Sigmoid colon (tissue), 7 donors: ENCODE results near the gene LRRC74A. TPM values are rescaled to one million over a fixed set of nuclear protein-coding genes. Genes with fewer than 3 reads are reported as not detected.

Source experiments
- DNase-seq: peaks from one replicate; pipeline ENCODE4 v3.0.0-alpha.2; 2019
- H3K27ac ChIP-seq, 4 donors: fragments of 200-600 bp; sonication (generic); one replicate each; pipeline ENCODE4 v1.5.1; 2016 to 2019; ENCODE audit warnings: mild to moderate bottlenecking in 1 of 4
- H3K27me3 ChIP-seq, 3 donors: fragments of 200-600 bp; sonication (generic); one replicate each; pipeline ENCODE4 v1.5.1; 2019; ENCODE audit warnings: mild to moderate bottlenecking in 1 of 3
- H3K36me3 ChIP-seq, 4 donors: fragments of 200-600 bp; sonication (generic); one replicate each; pipeline ENCODE4 v1.5.1; 2016 to 2019
- H3K4me1 ChIP-seq, 4 donors: fragments of 200-600 bp; sonication (generic); one replicate each; pipeline ENCODE4 v1.5.1; 2017 to 2019
- H3K4me3 ChIP-seq, 4 donors: fragments of 200-600 bp; sonication (generic); one replicate each; pipeline ENCODE4 v1.5.1; 2017 to 2019; ENCODE audit warnings: mild to moderate bottlenecking in 2 of 4, moderate library complexity in 1 of 4
- H3K9me3 ChIP-seq, 4 donors: fragments of 200-600 bp in 3 of 4; sonication (generic) in 3 of 4; one replicate each; pipeline versions ENCODE4 v1.5.1 to v1.6.1; 2013 to 2019
- CTCF ChIP-seq, 4 experiments: fragments of 450-650 bp in 3 of 4; fragments of 200-600 bp in 1 of 4; IDR thresholded peaks; one replicate each; pipeline ENCODE4 v1.5.1; 2016 to 2019; ENCODE audit warnings: antibody characterized with exemption in 4 of 4, mild to moderate bottlenecking in 3 of 4, moderate library complexity in 2 of 4
- EP300 ChIP-seq, 4 donors: sonication (generic); formaldehyde crosslinking; IDR thresholded peaks; one replicate each; pipeline ENCODE4 v1.6.1; 2017; ENCODE audit warnings: antibody characterized with exemption in 4 of 4
- POLR2A ChIP-seq, 2 donors: fragments of 450-650 bp; IDR thresholded peaks; one replicate each; pipeline ENCODE4 v1.6.1; 2016; ENCODE audit warnings: antibody characterized with exemption in 2 of 2, mild to moderate bottlenecking in 2 of 2, moderate library complexity in 2 of 2
- POLR2AphosphoS5 ChIP-seq, 4 donors: sonication (generic); formaldehyde crosslinking; IDR thresholded peaks; one replicate each; pipeline ENCODE4 v1.6.1; 2017; ENCODE audit warnings: antibody characterized with exemption in 4 of 4
- whole genome bisulfite sequencing, 2 donors: extraction: QIAGEN DNeasy Blood & Tissue Kit; methylation state at CpG; one replicate each; pipeline ENCODE4 v1.1.7; 2013; 5-methylcytosine and 5-hydroxymethylcytosine counted together
- intact Hi-C: fragments of 100-400 bp; cut with DNase I; formaldehyde crosslinking; loops from one replicate; pipeline ENCODE4 v1.15.1; 2023
- polyA plus RNA-seq, 3 donors: library from polyadenylated mRNA; stranded (reverse); fragments of 200-250 nt; gene quantifications; one replicate each; pipeline ENCODE4 v1.2.3, GENCODE V29; 2013
- total RNA-seq, 4 donors: library from RNA; depleted of rRNA; stranded (reverse); fragments of >200 nt; gene quantifications; one replicate each; pipeline ENCODE4 v1.1.0, GENCODE V29; 2016
- donor health status: healthy with polysubstance abuse.
- donor health status: Bipolar disorder and iron deficiency.
- donor health status: healthy.

The LRRC74A gene
- total and polyA plus RNA-seq, 7 donors, result not detected

GRCh38 chr14:76882651-76883050 lies 56.4 kb downstream of the LRRC74A start:
- Histone ChIP-seq H3K27me3 (no peaks in the 10 kb centered on the region), H3K36me3 (no peaks in the 10 kb centered on the region), H3K4me3 (no peak overlapping the region), H3K4me1 (peaks cover 0 to 6% (median 2%) of the 10 kb centered on the region in 4 donors), H3K9me3 (no peaks in the 10 kb centered on the region), H3K27ac (no peak overlapping the region)
- no peak for DNase-seq
- intact Hi-C loops, result no loop called here
- WGBS, 2 donors, result 77 to 79% methylated on average over 5 of the region's 5 CpGs
- TF ChIP-seq POLR2AphosphoS5 (IDR thresholded peaks at IDR 0.05), result no peak
- TF ChIP-seq POLR2A (IDR thresholded peaks at IDR 0.05), result no peak

- Histone ChIP-seq H3K36me3 (no peaks in the 10 kb centered on the region), H3K4me3 (no peak overlapping the region), H3K27ac (no peak overlapping the region), H3K9me3 (no peaks in the 10 kb centered on the region), H3K27me3 (no peaks in the 10 kb centered on the region), H3K4me1 (peaks cover 0 to 6% (median 2%) of the 10 kb centered on the region in 4 donors)
- intact Hi-C loops, result no loop called here
- DNase-seq, result no peak
- 56 to 87% methylated on average over 6 of the region's 6 CpGs for WGBS, 2 donors
- no peak for TF ChIP-seq POLR2AphosphoS5 (IDR thresholded peaks at IDR 0.05)
- TF ChIP-seq POLR2A (IDR thresholded peaks at IDR 0.05), result no peak
- no peak for TF ChIP-seq CTCF (IDR thresholded peaks at IDR 0.05)
- TF ChIP-seq EP300 (IDR thresholded peaks at IDR 0.05), result no peak
Measured at GRCh38 chr14:76883447-76883846, 57.2 kb downstream of the LRRC74A start.

- WGBS, 2 donors, result 89 to 90% methylated on average over 6 of the region's 6 CpGs
- Histone ChIP-seq H3K27me3 (no peaks in the 10 kb centered on the region), H3K36me3 (no peaks in the 10 kb centered on the region), H3K27ac (peak overlapping the region in 2 of 4 donors; percentile 6 to 65), H3K9me3 (no peaks in the 10 kb centered on the region), H3K4me3 (no peak overlapping the region), H3K4me1 (peaks cover 0 to 6% (median 2%) of the 10 kb centered on the region in 4 donors)
- TF ChIP-seq CTCF (IDR thresholded peaks at IDR 0.05) (no peak), EP300 (IDR thresholded peaks at IDR 0.05) (no peak), POLR2A (IDR thresholded peaks at IDR 0.05) (no peak), POLR2AphosphoS5 (IDR thresholded peaks at IDR 0.05) (no peak)
- intact Hi-C loops, result no loop called here
- no peak for DNase-seq
Measured at GRCh38 chr14:76884394-76884793, 58.2 kb downstream of the LRRC74A start.

- H3K4me1 ChIP-seq, result peaks cover 0 to 6% (median 2%) of the 10 kb centered on the region in 4 donors
- TF ChIP-seq CTCF (IDR thresholded peaks at IDR 0.05) (no peak), POLR2AphosphoS5 (IDR thresholded peaks at IDR 0.05) (no peak), EP300 (IDR thresholded peaks at IDR 0.05) (no peak), POLR2A (IDR thresholded peaks at IDR 0.05) (no peak)
- DNase-seq, result no peak
- intact Hi-C loops, result no loop called here
- H3K4me3 ChIP-seq, result no peak overlapping the region
- H3K9me3 ChIP-seq, result no peaks in the 10 kb centered on the region
- H3K36me3 ChIP-seq, result no peaks in the 10 kb centered on the region
- WGBS, 2 donors, result 81 to 86% methylated on average over 14 of the region's 14 CpGs
- H3K27me3 ChIP-seq, result no peaks in the 10 kb centered on the region
- peak overlapping the region in 2 of 4 donors; percentile 6 to 65 for H3K27ac ChIP-seq
Measured at GRCh38 chr14:76884853-76885276, 58.7 kb downstream of the LRRC74A start.

- Histone ChIP-seq H3K27me3 (no peaks in the 10 kb centered on the region), H3K4me1 (peaks cover 0 to 6% (median 2%) of the 10 kb centered on the region in 4 donors), H3K27ac (no peak overlapping the region), H3K4me3 (no peak overlapping the region), H3K9me3 (no peaks in the 10 kb centered on the region), H3K36me3 (no peaks in the 10 kb centered on the region)
- 59 to 67% methylated on average over 6 of the region's 6 CpGs for WGBS, 2 donors
- TF ChIP-seq POLR2AphosphoS5 (IDR thresholded peaks at IDR 0.05) (no peak), POLR2A (IDR thresholded peaks at IDR 0.05) (no peak), EP300 (IDR thresholded peaks at IDR 0.05) (no peak), CTCF (IDR thresholded peaks at IDR 0.05) (no peak)
- no peak for DNase-seq
- intact Hi-C loops, result no loop called here
Measured at GRCh38 chr14:76887191-76887590, 61.0 kb downstream of the LRRC74A start.
